Adrenal gland (tissue), 12 donors: ENCODE results near the gene PAQR4. TPM values are rescaled to one million over a fixed set of nuclear protein-coding genes. Genes with fewer than 3 reads are reported as not detected.

Experiments used
- DNase-seq, 7 donors: peaks; one replicate each; pipeline ENCODE4 v3.0.0-alpha.2; 2019 to 2020
- H3K27ac ChIP-seq, 5 donors: fragments of 200-600 bp; sonication (generic) in 4 of 5; 1 replicate in 3 of 5; 2 replicates in 2 of 5; pipeline versions ENCODE4 v1.5.1 to v1.8.0; 2016 to 2020; ENCODE audit warnings: mild to moderate bottlenecking in 1 of 5
- H3K27me3 ChIP-seq: fragments of 200-600 bp; 2 replicates; pipeline ENCODE4 v1.8.0; 2021
- H3K36me3 ChIP-seq, 2 donors: fragments of 200-600 bp; replicated peaks in 1 of 2; 1 replicate in 1 of 2; 2 replicates in 1 of 2; pipeline versions ENCODE4 v1.5.1 to v1.8.0; 2018 to 2022
- H3K4me1 ChIP-seq, 2 donors: fragments of 200-600 bp; replicated peaks in 1 of 2; 1 replicate in 1 of 2; 2 replicates in 1 of 2; pipeline versions ENCODE4 v1.5.1 to v1.8.0; 2018 to 2021
- H3K4me3 ChIP-seq, 4 donors: fragments of 200-600 bp; sonication (generic) in 3 of 4; one replicate each; pipeline ENCODE4 v1.5.1; 2016 to 2018
- H3K9me3 ChIP-seq, 3 donors: fragments of 200-600 bp; sonication (generic) in 1 of 3; replicated peaks in 1 of 3; 1 replicate in 2 of 3; 2 replicates in 1 of 3; pipeline versions ENCODE4 v1.5.1 to v1.8.0; 2016 to 2021
- POLR2A ChIP-seq, 2 donors: fragments of 450-650 bp; IDR thresholded peaks; one replicate each; pipeline ENCODE4 v1.6.1; 2017; ENCODE audit warnings: antibody characterized with exemption in 2 of 2, mild to moderate bottlenecking in 2 of 2, moderate library complexity in 1 of 2
- WGBS, 4 donors: extraction: QIAGEN DNeasy Blood & Tissue Kit in 2 of 4; methylation state at CpG; one replicate each; pipeline versions ENCODE4 v1.1.5 to v1.1.7; 2013 to 2017; 5-methylcytosine and 5-hydroxymethylcytosine counted together
- intact Hi-C, 2 donors: fragments of 100-400 bp; cut with DNase I; formaldehyde crosslinking; loops; one replicate each; pipeline versions ENCODE4 v1.14.1 to v1.15.0; 2022 to 2023
- polyA plus RNA-seq, 3 donors: library from polyadenylated mRNA; stranded (reverse); fragments of 200-250 nt in 2 of 3; fragments of 350-450 nt in 1 of 3; fragmentation: Illumina TruSeq in 1 of 3; extraction: RNeasy Lipid Tissue Mini Kit (QIAGEN cat#74804) in 1 of 3; gene quantifications; one replicate each; pipeline ENCODE4 v1.2.3, GENCODE V29; 2013 to 2014
- total RNA-seq, 9 donors: library from RNA; depleted of rRNA in 4 of 9; stranded (reverse); fragments of >200 nt in 4 of 9; fragments of 120-200 nt in 1 of 9; fragmentation: NEBNext Ultra II Directional in 1 of 9; extraction: Animal tissue kit (Norgen Biotek cat#: 25700) in 1 of 9; gene quantifications; one replicate each; pipeline versions ENCODE4 v1.1.0 to v1.2.4, GENCODE V29; 2013 to 2023
- TF ChIP-seq, protein P1 (sequence below), 6 experiments: fragments of 450-650 bp in 4 of 6; fragments of 200-600 bp in 2 of 6; sonication (generic) in 1 of 6; IDR thresholded peaks; 1 replicate in 5 of 6; 2 replicates in 1 of 6; pipeline versions ENCODE4 v1.5.1 to v1.8.0; 2016 to 2021; ENCODE audit warnings: antibody characterized with exemption in 6 of 6, mild to moderate bottlenecking in 2 of 6, moderate library complexity in 1 of 6
- donor health status: healthy with polysubstance abuse.
- donor health status: Bipolar disorder and iron deficiency.
- donor health status: DM: yes; HTN: yes; CAD: no.
- donor health status: DM: no; HTN: no; CAD: no.
- donor health status: DM: no; HTN: no; CAD: no.
- donor health status: DM: yes; HTN: yes; CAD: no.

Gene PAQR4
- total and polyA plus RNA-seq, 12 donors = 4.1 to 17.0 (median 12.1) TPM

DNA sequence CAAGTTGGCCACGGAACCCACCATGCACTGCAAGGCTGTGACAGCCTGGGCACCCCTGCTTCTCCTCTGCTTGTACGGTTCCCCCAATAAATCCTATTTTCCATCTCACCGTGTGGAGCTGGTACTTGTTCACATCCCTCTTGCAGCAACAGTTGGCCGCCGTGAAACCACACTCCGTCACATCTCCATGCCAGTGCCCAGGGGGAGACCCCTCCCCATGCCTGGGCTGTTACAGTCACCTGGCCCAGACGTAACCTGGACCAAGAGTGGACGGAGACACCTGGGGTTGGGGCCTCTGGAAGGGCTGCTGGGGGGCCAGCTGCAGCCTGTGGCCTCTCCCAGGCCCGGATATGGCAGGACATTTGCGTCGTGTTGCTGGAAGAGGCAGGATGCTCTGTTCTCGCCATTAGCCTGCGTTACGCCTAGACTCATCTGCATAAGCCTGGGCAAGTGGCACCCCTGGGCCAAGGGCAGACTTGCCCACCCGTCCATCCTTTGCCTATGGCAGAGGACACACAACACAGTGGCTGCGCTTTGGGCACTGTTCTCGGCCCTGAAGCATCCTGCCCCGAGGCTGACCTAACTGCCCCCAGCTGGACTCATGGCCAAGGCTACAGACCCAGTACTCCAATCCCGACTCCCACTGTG lies 19.3 kb upstream of the PAQR4 start:
- intact Hi-C loops = no loop called here
- TF ChIP-seq, protein P1, sequence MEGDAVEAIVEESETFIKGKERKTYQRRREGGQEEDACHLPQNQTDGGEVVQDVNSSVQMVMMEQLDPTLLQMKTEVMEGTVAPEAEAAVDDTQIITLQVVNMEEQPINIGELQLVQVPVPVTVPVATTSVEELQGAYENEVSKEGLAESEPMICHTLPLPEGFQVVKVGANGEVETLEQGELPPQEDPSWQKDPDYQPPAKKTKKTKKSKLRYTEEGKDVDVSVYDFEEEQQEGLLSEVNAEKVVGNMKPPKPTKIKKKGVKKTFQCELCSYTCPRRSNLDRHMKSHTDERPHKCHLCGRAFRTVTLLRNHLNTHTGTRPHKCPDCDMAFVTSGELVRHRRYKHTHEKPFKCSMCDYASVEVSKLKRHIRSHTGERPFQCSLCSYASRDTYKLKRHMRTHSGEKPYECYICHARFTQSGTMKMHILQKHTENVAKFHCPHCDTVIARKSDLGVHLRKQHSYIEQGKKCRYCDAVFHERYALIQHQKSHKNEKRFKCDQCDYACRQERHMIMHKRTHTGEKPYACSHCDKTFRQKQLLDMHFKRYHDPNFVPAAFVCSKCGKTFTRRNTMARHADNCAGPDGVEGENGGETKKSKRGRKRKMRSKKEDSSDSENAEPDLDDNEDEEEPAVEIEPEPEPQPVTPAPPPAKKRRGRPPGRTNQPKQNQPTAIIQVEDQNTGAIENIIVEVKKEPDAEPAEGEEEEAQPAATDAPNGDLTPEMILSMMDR (IDR thresholded peaks at IDR 0.05) = no peak
- TF ChIP-seq POLR2A (IDR thresholded peaks at IDR 0.05) = no peak

DNA sequence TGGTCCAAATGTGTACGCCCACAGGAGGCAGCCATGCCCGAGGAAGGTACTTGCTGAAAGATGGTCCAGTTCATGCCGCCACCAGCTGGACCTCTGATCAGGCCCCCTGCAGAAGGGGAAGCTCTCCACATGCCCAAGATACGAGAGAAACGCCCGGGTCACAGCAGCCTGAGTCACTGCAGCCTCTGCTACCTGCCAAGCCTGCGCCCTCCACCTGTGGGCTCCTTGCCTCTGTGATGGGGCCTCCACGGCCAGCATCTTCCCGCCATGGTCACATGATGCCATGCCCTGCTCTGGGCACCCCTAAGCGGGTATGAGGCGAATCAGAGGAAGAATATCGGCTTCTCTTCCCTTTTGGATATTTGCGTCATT lies 18.8 kb upstream of the PAQR4 start:
- intact Hi-C loops = no loop called here
- no peak overlapping the region for H3K4me3 ChIP-seq
- TF ChIP-seq, protein P1 (IDR thresholded peaks at IDR 0.05) = no peak
- no peak for TF ChIP-seq POLR2A (IDR thresholded peaks at IDR 0.05)
- no peaks in the 10 kb centered on the region for H3K9me3 ChIP-seq
- 92 to 96% (median 94%) methylated on average over 4 to 13 of the region's 13 CpGs for WGBS, 4 donors
- H3K27ac ChIP-seq = no peak overlapping the region
- H3K36me3 ChIP-seq = peaks cover 0 to 4% of the 10 kb centered on the region in 2 donors
- no peak for DNase-seq
- no peaks in the 10 kb centered on the region for H3K27me3 ChIP-seq
- H3K4me1 ChIP-seq = no peaks in the 10 kb centered on the region

More for the DNA sequence above, 19.3 kb upstream of the PAQR4 start:
- Histone ChIP-seq H3K4me3 (no peak overlapping the region), H3K27me3 (no peaks in the 10 kb centered on the region), H3K36me3 (peaks cover 0 to 4% of the 10 kb centered on the region in 2 donors), H3K9me3 (no peaks in the 10 kb centered on the region), H3K4me1 (no peaks in the 10 kb centered on the region), H3K27ac (no peak overlapping the region)
- WGBS, 4 donors = 86 to 94% (median 92%) methylated on average over 9 to 19 of the region's 19 CpGs
- DNase-seq = no peak

GRCh38 chr16:2950773-2951172 lies 18.4 kb upstream of the PAQR4 start:
- no peak for DNase-seq
- Histone ChIP-seq H3K4me1 (no peaks in the 10 kb centered on the region), H3K27me3 (no peaks in the 10 kb centered on the region), H3K9me3 (no peaks in the 10 kb centered on the region), H3K4me3 (no peak overlapping the region), H3K36me3 (peaks cover 0 to 4% of the 10 kb centered on the region in 2 donors), H3K27ac (no peak overlapping the region)
- no peak for TF ChIP-seq POLR2A (IDR thresholded peaks at IDR 0.05)
- TF ChIP-seq, protein P1 (IDR thresholded peaks at IDR 0.05) = no peak
- WGBS, 4 donors = 85 to 90% (median 87%) methylated on average over 10 to 16 of the region's 16 CpGs
- intact Hi-C loops = no loop called here

GRCh38 chr16:2952679-2953078 lies 16.5 kb upstream of the PAQR4 start:
- Histone ChIP-seq H3K9me3 (no peaks in the 10 kb centered on the region), H3K27me3 (no peaks in the 10 kb centered on the region), H3K4me3 (no peak overlapping the region), H3K27ac (no peak overlapping the region), H3K4me1 (peaks cover 0 to 6% of the 10 kb centered on the region in 2 donors), H3K36me3 (peaks cover 0 to 4% of the 10 kb centered on the region in 2 donors)
- WGBS, 4 donors = 57 to 72% (median 67%) methylated on average over 9 to 11 of the region's 11 CpGs
- DNase-seq = no peak
- no peak for TF ChIP-seq POLR2A (IDR thresholded peaks at IDR 0.05)
- TF ChIP-seq, protein P1 (IDR thresholded peaks at IDR 0.05) = no peak
- intact Hi-C loops = no loop called here
